SK-N-MC (cell line): ENCODE results near the gene HERC5.

Experiments
- EZH2 ChIP-seq: fragments of 200-600 bp; sonication (generic); IDR thresholded peaks from one replicate; pipeline ENCODE4 v1.6.1; 2017; ENCODE audit warnings: antibody characterized with exemption
- POLR2AphosphoS5 ChIP-seq: IDR thresholded peaks from 2 replicates; pipeline ENCODE4 v1.6.1; 2012; ENCODE audit warnings: mild to moderate bottlenecking, low read depth, low read length, borderline replicate concordance

DNA sequence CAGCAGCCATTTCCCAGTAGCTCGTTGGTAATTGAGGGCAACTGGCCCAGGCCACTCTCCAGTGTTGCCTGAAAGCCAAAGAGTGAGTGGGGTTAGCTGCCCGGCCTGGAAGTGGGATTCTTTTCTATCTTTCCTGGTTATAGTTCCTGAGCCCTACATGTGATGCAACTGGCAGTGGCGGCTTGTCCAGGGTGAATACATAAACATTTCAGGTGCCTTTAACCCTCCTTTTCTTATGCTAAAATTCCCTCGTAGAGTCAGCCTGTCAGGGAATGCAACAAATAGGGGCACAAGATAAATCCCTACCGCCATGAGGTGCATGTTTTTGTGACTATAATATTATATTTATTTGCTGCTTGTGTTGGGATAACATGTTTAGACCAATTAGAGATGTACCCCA, 13.4 kb upstream of the HERC5 start:
- TF ChIP-seq EZH2 (no peak), POLR2AphosphoS5 (no peak)
